ENCODE results near the gene GATD1. TPM values are rescaled to one million over a fixed set of nuclear protein-coding genes. Genes with fewer than 3 reads are reported as not detected.
A peak's percentile ranks its signal among the peaks of the same experiment; 100 is the strongest.

Gene GATD1
- total and polyA plus RNA-seq, 9 of the 15 experiments (the other 6 are each of a cell fraction or from before 2014, with no cell fraction given) = 2.8 to 144 (median 36.9) TPM

- TF ChIP-seq GABPA (tag; conservative IDR thresholded peaks at IDR 0.05; ENCODE audit: low read depth) (peak; percentile 46; the same call in 1 of the 2 replicates), ZNF77 (CRISPR knock-in tag; IDR thresholded peaks at IDR 0.05) (no peak), ZNF316 (IDR thresholded peaks at IDR 0.05) (no peak), ZKSCAN1 (IDR thresholded peaks at IDR 0.05; ENCODE audit: low read depth, low read length) (no peak), EHMT2 (IDR thresholded peaks at IDR 0.05) (no peak), IFI16 (CRISPR knock-in tag; IDR thresholded peaks at IDR 0.05) (no peak), ZNF124 (CRISPR knock-in tag; IDR thresholded peaks at IDR 0.05) (no peak), CREB3L1 (IDR thresholded peaks at IDR 0.05; ENCODE audit: borderline replicate concordance, low read depth) (peak; percentile 53; the same call in 1 of the 2 replicates), ZNF311 (CRISPR knock-in tag; IDR thresholded peaks at IDR 0.05) (0 out of 2 replicates have a peak, but pooled peaks have one; percentile 27), KAT7 (CRISPR knock-in tag; IDR thresholded peaks at IDR 0.05; ENCODE audit: borderline replicate concordance) (no peak; the same call in 1 of the 2 replicates), TCFL5 (CRISPR knock-in tag; conservative IDR thresholded peaks at IDR 0.05) (no peak), HNRNPK (IDR thresholded peaks at IDR 0.05; ENCODE audit: low read depth, low read length, poor library complexity, severe bottlenecking) (no peak), ZNF408 (CRISPR knock-in tag; IDR thresholded peaks at IDR 0.05; ENCODE audit: low read depth) (no peak), DEAF1 (CRISPR knock-in tag; IDR thresholded peaks at IDR 0.05) (no peak), ZNF253 (CRISPR knock-in tag; conservative IDR thresholded peaks at IDR 0.05) (no peak), JUN (IDR thresholded peaks at IDR 0.05; ENCODE audit: borderline replicate concordance, low read depth, low read length) (no peak), JUN (CRISPR knock-in tag; IDR thresholded peaks at IDR 0.05; ENCODE audit: borderline replicate concordance) (0 out of 2 replicates have a peak, but pooled peaks have one; percentile 51), ZSCAN32 (CRISPR knock-in tag; IDR thresholded peaks at IDR 0.05) (no peak), BRCA1 (IDR thresholded peaks at IDR 0.05) (no peak), BRCA1 (CRISPR knock-in tag; IDR thresholded peaks at IDR 0.05) (0 out of 2 replicates have a peak, but pooled peaks have one; percentile 45), FIP1L1 (IDR thresholded peaks at IDR 0.05; ENCODE audit: low read depth, low read length, poor library complexity, severe bottlenecking) (peak; percentile 8), SMAD2 (IDR thresholded peaks at IDR 0.05; ENCODE audit: low read depth, low read length) (no peak), NRF1 (conservative IDR thresholded peaks at IDR 0.05 in 1 of 2, IDR thresholded peaks at IDR 0.05 in 1 of 2) (peak; percentile 6 to 35; a peak in 1 of 4 replicates), ZNF445 (CRISPR knock-in tag; IDR thresholded peaks at IDR 0.05; ENCODE audit: low read depth) (no peak), RBFOX2 (IDR thresholded peaks at IDR 0.05; ENCODE audit: low read depth, low read length) (peak; percentile 68)
Observed at GRCh38 chr11:797296-798092, 20.2 kb upstream of the GATD1 start (continued).

Data from K562 (cell line).